Measurements from ENCODE around the gene PDIK1L.
A peak's percentile ranks its signal among the peaks of the same experiment; 100 is the strongest.

The PDIK1L gene

GRCh38 chr1:26153966-26154532 is 42.4 kb downstream of the PDIK1L start:
- peaks cover 24 to 25% of the 10 kb centered on the region in 2 donors for H3K27me3 ChIP-seq (ENCODE audit: control insufficient read depth in 1 of 2, insufficient read depth in 2 of 2, low read length in 2 of 2)
- no peak overlapping the region for H3K4me3 ChIP-seq (ENCODE audit: low read depth in 1 of 2, low read length in 2 of 2)
- no peaks in the 10 kb centered on the region for H3K36me3 ChIP-seq (ENCODE audit: control insufficient read depth in 1 of 2, insufficient read depth in 2 of 2, low read length in 2 of 2)
- no peak overlapping the region for H3K27ac ChIP-seq (ENCODE audit: low read depth, low read length)
- no peaks in the 10 kb centered on the region for H3K9me3 ChIP-seq (ENCODE audit: control insufficient read depth in 1 of 2, low read length in 2 of 2)
- no peaks in the 10 kb centered on the region for H3K4me1 ChIP-seq (ENCODE audit: control insufficient read depth in 1 of 2, insufficient read depth in 2 of 2, low read length in 2 of 2)
- H3K9ac ChIP-seq (ENCODE audit: low read depth in 1 of 2, low read length in 2 of 2), result no peak overlapping the region

- no peak overlapping the region for H3K27ac ChIP-seq (ENCODE audit: low read depth, low read length)
- peaks cover 24 to 30% of the 10 kb centered on the region in 2 donors for H3K27me3 ChIP-seq (ENCODE audit: control insufficient read depth in 1 of 2, insufficient read depth in 2 of 2, low read length in 2 of 2)
- no peaks in the 10 kb centered on the region for H3K36me3 ChIP-seq (ENCODE audit: control insufficient read depth in 1 of 2, insufficient read depth in 2 of 2, low read length in 2 of 2)
Observed at GRCh38 chr1:26154750-26155149, 43.1 kb downstream of the PDIK1L start.

GRCh38 chr1:26155370-26156284 is 44.0 kb downstream of the PDIK1L start:
- no peaks in the 10 kb centered on the region for H3K36me3 ChIP-seq (ENCODE audit: control insufficient read depth in 1 of 2, insufficient read depth in 2 of 2, low read length in 2 of 2)
- no peak overlapping the region for H3K4me3 ChIP-seq (ENCODE audit: low read depth in 1 of 2, low read length in 2 of 2)
- H3K9me3 ChIP-seq (ENCODE audit: control insufficient read depth in 1 of 2, low read length in 2 of 2), result no peaks in the 10 kb centered on the region
- H3K9ac ChIP-seq (ENCODE audit: low read depth in 1 of 2, low read length in 2 of 2), result no peak overlapping the region
- H3K4me1 ChIP-seq (ENCODE audit: control insufficient read depth in 1 of 2, insufficient read depth in 2 of 2, low read length in 2 of 2), result no peaks in the 10 kb centered on the region
- H3K27me3 ChIP-seq (ENCODE audit: control insufficient read depth in 1 of 2, insufficient read depth in 2 of 2, low read length in 2 of 2), result peaks cover 24 to 30% of the 10 kb centered on the region in 2 donors
- H3K27ac ChIP-seq (ENCODE audit: low read depth, low read length), result no peak overlapping the region

More at GRCh38 chr1:26154750-26155149, 43.1 kb downstream of the PDIK1L start:
- Histone ChIP-seq H3K9me3 (ENCODE audit: control insufficient read depth in 1 of 2, low read length in 2 of 2) (no peaks in the 10 kb centered on the region), H3K4me3 (ENCODE audit: low read depth in 1 of 2, low read length in 2 of 2) (no peak overlapping the region), H3K4me1 (ENCODE audit: control insufficient read depth in 1 of 2, insufficient read depth in 2 of 2, low read length in 2 of 2) (no peaks in the 10 kb centered on the region), H3K9ac (ENCODE audit: low read depth in 1 of 2, low read length in 2 of 2) (no peak overlapping the region)

- no peak overlapping the region for H3K27ac ChIP-seq (ENCODE audit: low read depth, low read length)
Observed at GRCh38 chr1:26156285-26157038, 44.8 kb downstream of the PDIK1L start.

GRCh38 chr1:26158271-26158907 is 46.8 kb downstream of the PDIK1L start:
- Histone ChIP-seq H3K9me3 (ENCODE audit: control insufficient read depth in 1 of 2, low read length in 2 of 2) (no peaks in the 10 kb centered on the region), H3K4me1 (ENCODE audit: control insufficient read depth in 1 of 2, insufficient read depth in 2 of 2, low read length in 2 of 2) (peaks cover 6 to 8% of the 10 kb centered on the region in 2 donors), H3K27ac (ENCODE audit: low read depth, low read length) (no peak overlapping the region), H3K9ac (ENCODE audit: low read depth in 1 of 2, low read length in 2 of 2) (no peak overlapping the region), H3K4me3 (ENCODE audit: low read depth in 1 of 2, low read length in 2 of 2) (no peak overlapping the region), H3K36me3 (ENCODE audit: control insufficient read depth in 1 of 2, insufficient read depth in 2 of 2, low read length in 2 of 2) (no peaks in the 10 kb centered on the region), H3K27me3 (ENCODE audit: control insufficient read depth in 1 of 2, insufficient read depth in 2 of 2, low read length in 2 of 2) (peaks cover 35 to 46% of the 10 kb centered on the region in 2 donors)

More at GRCh38 chr1:26156285-26157038, 44.8 kb downstream of the PDIK1L start:
- Histone ChIP-seq H3K36me3 (ENCODE audit: control insufficient read depth in 1 of 2, insufficient read depth in 2 of 2, low read length in 2 of 2) (no peaks in the 10 kb centered on the region), H3K4me3 (ENCODE audit: low read depth in 1 of 2, low read length in 2 of 2) (no peak overlapping the region), H3K4me1 (ENCODE audit: control insufficient read depth in 1 of 2, insufficient read depth in 2 of 2, low read length in 2 of 2) (peaks cover 5 to 7% of the 10 kb centered on the region in 2 donors), H3K9ac (ENCODE audit: low read depth in 1 of 2, low read length in 2 of 2) (no peak overlapping the region), H3K9me3 (ENCODE audit: control insufficient read depth in 1 of 2, low read length in 2 of 2) (no peaks in the 10 kb centered on the region), H3K27me3 (ENCODE audit: control insufficient read depth in 1 of 2, insufficient read depth in 2 of 2, low read length in 2 of 2) (peaks cover 27 to 38% of the 10 kb centered on the region in 2 donors)

- H3K4me3 ChIP-seq (ENCODE audit: low read depth in 1 of 2, low read length in 2 of 2), result peak within 1 kb of the TSS in 1 of 2 donors; percentile 32
- no peak within 1 kb of the TSS for H3K9ac ChIP-seq (ENCODE audit: low read depth in 1 of 2, low read length in 2 of 2)
- H3K27ac ChIP-seq (ENCODE audit: low read depth, low read length), result no peak within 1 kb of the TSS
- H3K9me3 ChIP-seq (ENCODE audit: control insufficient read depth in 1 of 2, low read length in 2 of 2), result no peaks in the 10 kb centered on the region
- H3K27me3 ChIP-seq (ENCODE audit: control insufficient read depth in 1 of 2, insufficient read depth in 2 of 2, low read length in 2 of 2), result peaks cover 35 to 46% of the 10 kb centered on the region in 2 donors
- peaks cover 8 to 10% of the 10 kb centered on the region in 2 donors for H3K4me1 ChIP-seq (ENCODE audit: control insufficient read depth in 1 of 2, insufficient read depth in 2 of 2, low read length in 2 of 2)
- no peaks in the 10 kb centered on the region for H3K36me3 ChIP-seq (ENCODE audit: control insufficient read depth in 1 of 2, insufficient read depth in 2 of 2, low read length in 2 of 2)
Observed at GRCh38 chr1:26158908-26159742, 47.5 kb downstream of the PDIK1L start, which contains the start of gene FAM110D. Gene FAM110D, plus strand, starts transcription at chr1:26159079. Its CDS starts 2,213 bp downstream, at chr1:26161292.

- no peak overlapping the region for H3K9ac ChIP-seq (ENCODE audit: low read depth in 1 of 2, low read length in 2 of 2)
- no peaks in the 10 kb centered on the region for H3K9me3 ChIP-seq (ENCODE audit: control insufficient read depth in 1 of 2, low read length in 2 of 2)
- peaks cover 11 to 14% of the 10 kb centered on the region in 2 donors for H3K4me1 ChIP-seq (ENCODE audit: control insufficient read depth in 1 of 2, insufficient read depth in 2 of 2, low read length in 2 of 2)
- H3K36me3 ChIP-seq (ENCODE audit: control insufficient read depth in 1 of 2, insufficient read depth in 2 of 2, low read length in 2 of 2), result no peaks in the 10 kb centered on the region
- no peak overlapping the region for H3K27ac ChIP-seq (ENCODE audit: low read depth, low read length)
- H3K4me3 ChIP-seq (ENCODE audit: low read depth in 1 of 2, low read length in 2 of 2), result no peak overlapping the region
- peaks cover 35 to 46% of the 10 kb centered on the region in 2 donors for H3K27me3 ChIP-seq (ENCODE audit: control insufficient read depth in 1 of 2, insufficient read depth in 2 of 2, low read length in 2 of 2)
Observed at GRCh38 chr1:26159743-26160039, 48.1 kb downstream of the PDIK1L start.

- Histone ChIP-seq H3K27ac (ENCODE audit: low read depth, low read length) (no peak overlapping the region), H3K9ac (ENCODE audit: low read depth in 1 of 2, low read length in 2 of 2) (no peak overlapping the region), H3K4me1 (ENCODE audit: control insufficient read depth in 1 of 2, insufficient read depth in 2 of 2, low read length in 2 of 2) (peaks cover 12 to 14% of the 10 kb centered on the region in 2 donors)
Observed at GRCh38 chr1:26160527-26161414, 49.1 kb downstream of the PDIK1L start.

More at GRCh38 chr1:26160527-26161414, 49.1 kb downstream of the PDIK1L start:
- Histone ChIP-seq H3K27me3 (ENCODE audit: control insufficient read depth in 1 of 2, insufficient read depth in 2 of 2, low read length in 2 of 2) (peaks cover 24 to 42% of the 10 kb centered on the region in 2 donors), H3K36me3 (ENCODE audit: control insufficient read depth in 1 of 2, insufficient read depth in 2 of 2, low read length in 2 of 2) (no peaks in the 10 kb centered on the region), H3K4me3 (ENCODE audit: low read depth in 1 of 2, low read length in 2 of 2) (peak overlapping the region; percentile 54 to 61), H3K9me3 (ENCODE audit: control insufficient read depth in 1 of 2, low read length in 2 of 2) (no peaks in the 10 kb centered on the region)
